Vagina (tissue), 2 donors: Measurements from ENCODE around the gene MED7.

Experiments used
- POLR2A ChIP-seq, 2 donors: fragments of 450-650 bp; IDR thresholded peaks; one replicate each; pipeline ENCODE4 v1.6.1; 2017; ENCODE audit warnings: antibody characterized with exemption in 2 of 2, mild to moderate bottlenecking in 2 of 2, moderate library complexity in 2 of 2
- POLR2AphosphoS5 ChIP-seq, 2 donors: sonication (generic); formaldehyde crosslinking; IDR thresholded peaks; one replicate each; pipeline ENCODE4 v1.9.0; 2017; ENCODE audit warnings: antibody characterized with exemption in 2 of 2, mild to moderate bottlenecking in 2 of 2, low read depth in 1 of 2; ENCODE audit not compliant: insufficient read depth in 1 of 2
- TF ChIP-seq, protein P1 (sequence below), 3 experiments: fragments of 450-650 bp in 2 of 3; fragments of 200-600 bp in 1 of 3; sonication (generic) in 1 of 3; IDR thresholded peaks; one replicate each; pipeline ENCODE4 v1.5.1; 2017 to 2019; ENCODE audit warnings: antibody characterized with exemption in 3 of 3, mild to moderate bottlenecking in 2 of 3, moderate library complexity in 2 of 3

DNA sequence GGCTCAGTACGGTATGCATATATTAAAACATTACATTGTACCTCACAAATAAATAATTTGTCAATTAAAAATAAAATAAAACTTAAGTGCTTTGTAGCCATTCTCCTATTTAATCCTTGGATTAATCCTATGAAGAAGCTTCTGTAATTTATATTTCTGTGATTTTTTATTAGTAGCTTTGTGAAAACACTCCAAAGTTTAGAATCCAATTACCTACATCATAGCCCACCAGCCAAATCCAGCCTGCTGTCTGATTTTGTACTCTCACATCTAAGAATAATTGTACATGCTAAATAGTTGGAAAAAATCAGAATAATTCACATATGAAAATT lies 10.4 kb downstream of the MED7 start:
- TF ChIP-seq, protein P1, sequence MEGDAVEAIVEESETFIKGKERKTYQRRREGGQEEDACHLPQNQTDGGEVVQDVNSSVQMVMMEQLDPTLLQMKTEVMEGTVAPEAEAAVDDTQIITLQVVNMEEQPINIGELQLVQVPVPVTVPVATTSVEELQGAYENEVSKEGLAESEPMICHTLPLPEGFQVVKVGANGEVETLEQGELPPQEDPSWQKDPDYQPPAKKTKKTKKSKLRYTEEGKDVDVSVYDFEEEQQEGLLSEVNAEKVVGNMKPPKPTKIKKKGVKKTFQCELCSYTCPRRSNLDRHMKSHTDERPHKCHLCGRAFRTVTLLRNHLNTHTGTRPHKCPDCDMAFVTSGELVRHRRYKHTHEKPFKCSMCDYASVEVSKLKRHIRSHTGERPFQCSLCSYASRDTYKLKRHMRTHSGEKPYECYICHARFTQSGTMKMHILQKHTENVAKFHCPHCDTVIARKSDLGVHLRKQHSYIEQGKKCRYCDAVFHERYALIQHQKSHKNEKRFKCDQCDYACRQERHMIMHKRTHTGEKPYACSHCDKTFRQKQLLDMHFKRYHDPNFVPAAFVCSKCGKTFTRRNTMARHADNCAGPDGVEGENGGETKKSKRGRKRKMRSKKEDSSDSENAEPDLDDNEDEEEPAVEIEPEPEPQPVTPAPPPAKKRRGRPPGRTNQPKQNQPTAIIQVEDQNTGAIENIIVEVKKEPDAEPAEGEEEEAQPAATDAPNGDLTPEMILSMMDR (IDR thresholded peaks at IDR 0.05) = no peak
- no peak for TF ChIP-seq POLR2A (IDR thresholded peaks at IDR 0.05)
- no peak for TF ChIP-seq POLR2AphosphoS5 (IDR thresholded peaks at IDR 0.05; ENCODE audit: insufficient read depth in 1 of 2, low read depth in 1 of 2)
